HFFc6 (cell line): ENCODE measurements around the gene PNMA6E. TPM values are rescaled to one million over a fixed set of nuclear protein-coding genes. Genes with fewer than 3 reads are reported as not detected.
"Not testable (repeated sequence)": the region's sequence is repeated elsewhere in the genome, so short reads cannot be mapped to it uniquely, and the experiment has no call there.

Source experiments
- DNase-seq: peaks from one replicate; pipeline ENCODE4 v3.0.0-alpha.2; 2018
- H3K27ac Mint-ChIP-seq: 2 replicates; pipeline ENCODE4 v1.8.0; 2020; ENCODE audit warnings: mild to moderate bottlenecking, mixed read lengths
- H3K27me3 Mint-ChIP-seq: 2 replicates; pipeline ENCODE4 v1.8.0; 2021; ENCODE audit warnings: mild to moderate bottlenecking, moderate library complexity, mixed read lengths; ENCODE audit not compliant: insufficient read depth
- H3K36me3 Mint-ChIP-seq: 2 replicates; pipeline ENCODE4 v1.8.0; 2021; ENCODE audit warnings: low read depth, mixed read lengths
- H3K4me1 Mint-ChIP-seq: 2 replicates; pipeline ENCODE4 v1.8.0; 2020; ENCODE audit warnings: low read depth, mixed read lengths
- H3K4me3 Mint-ChIP-seq: 2 replicates; pipeline ENCODE4 v1.8.0; 2020; ENCODE audit warnings: mild to moderate bottlenecking, moderate library complexity, mixed read lengths
- H3K9me3 Mint-ChIP-seq: 2 replicates; pipeline ENCODE4 v1.8.0; 2020; ENCODE audit warnings: mild to moderate bottlenecking, mixed read lengths
- CTCF ChIP-seq: fragments of 200-600 bp; sonication (generic); IDR thresholded peaks from 2 replicates; pipeline ENCODE4 v1.5.0; 2021; ENCODE audit warnings: antibody characterized with exemption, mild to moderate bottlenecking
- total RNA-seq, 6 experiments: library from RNA; stranded (reverse); fragmentation: NEBNext Ultra II Directional; extraction: Animal tissue kit (Norgen Biotek cat#: 25700); gene quantifications; 2 replicates in 1 of 6; 3 replicates in 5 of 6; pipeline ENCODE4 v1.2.3, GENCODE V29; 2021

The PNMA6E gene
- total RNA-seq, 6 experiments from 2014 or later = not detected

- H3K4me1 Mint-ChIP-seq = no peaks in the 10 kb centered on the region
- no peaks in the 10 kb centered on the region for H3K36me3 Mint-ChIP-seq
- no peak overlapping the region for H3K27ac Mint-ChIP-seq
- H3K4me3 Mint-ChIP-seq = no peak overlapping the region
- H3K9me3 Mint-ChIP-seq = no peaks in the 10 kb centered on the region
- peaks cover 6% of the 10 kb centered on the region for H3K27me3 Mint-ChIP-seq
- TF ChIP-seq CTCF = no peak
- no peak for DNase-seq
These were observed 12.3 kb downstream of the PNMA6E start for GRCh38 chrX:153388722-153389459.

GRCh38 chrX:153387987-153388721, 13.0 kb downstream of the PNMA6E start:
- H3K36me3 Mint-ChIP-seq = no peaks in the 10 kb centered on the region

DNA sequence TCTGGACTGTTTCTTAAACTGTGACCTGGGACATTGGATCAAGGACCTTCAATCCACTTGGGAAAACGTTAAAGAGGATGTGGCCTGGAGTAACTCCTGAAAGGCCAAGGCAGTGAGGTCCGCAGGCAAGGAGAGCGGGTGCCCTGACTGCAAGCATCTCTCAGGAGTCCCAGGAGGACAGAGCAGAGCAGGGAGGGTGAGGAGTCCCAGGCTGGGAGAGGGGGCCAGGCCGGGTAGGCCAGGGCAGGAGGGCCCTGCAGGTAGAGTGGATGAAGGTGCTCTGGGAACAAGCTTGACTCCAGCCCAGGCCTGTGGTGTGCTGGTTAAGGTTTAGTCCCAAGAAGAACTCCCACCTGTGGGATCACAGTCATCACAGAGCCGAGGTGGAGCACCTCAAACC, 13.8 kb downstream of the PNMA6E start:
- Mint-ChIP-seq H3K27ac (no peak overlapping the region), H3K4me3 (no peak overlapping the region), H3K36me3 (no peaks in the 10 kb centered on the region), H3K4me1 (no peaks in the 10 kb centered on the region), H3K27me3 (peaks cover 6% of the 10 kb centered on the region; the same call in 1 of the 2 replicates), H3K9me3 (no peaks in the 10 kb centered on the region)
- TF ChIP-seq CTCF = no peak
- DNase-seq = no peak

More at GRCh38 chrX:153387987-153388721, 13.0 kb downstream of the PNMA6E start:
- Mint-ChIP-seq H3K27me3 (peaks cover 6% of the 10 kb centered on the region), H3K27ac (no peak overlapping the region), H3K9me3 (no peaks in the 10 kb centered on the region), H3K4me3 (no peak overlapping the region), H3K4me1 (no peaks in the 10 kb centered on the region)
- DNase-seq = no peak
- no peak for TF ChIP-seq CTCF

DNA sequence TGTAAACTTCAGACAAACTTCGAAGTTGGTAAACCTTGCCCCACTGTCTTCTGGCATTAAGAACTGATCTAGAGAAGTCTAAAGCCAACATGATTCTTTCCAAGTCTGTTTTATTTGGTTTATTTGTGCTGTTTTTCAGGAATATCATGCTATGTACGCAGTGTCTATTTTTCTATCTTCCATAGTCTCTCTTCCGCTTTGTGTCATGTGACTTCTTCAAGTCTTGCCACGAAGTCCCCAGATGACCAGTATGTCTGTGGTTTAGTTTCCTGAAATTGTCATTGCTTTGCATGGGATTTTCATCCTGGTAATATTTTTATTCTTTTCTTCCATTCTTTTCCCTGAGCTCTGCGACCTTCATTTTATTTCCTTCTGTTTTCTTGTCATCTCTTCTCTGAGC, 15.1 kb downstream of the PNMA6E start:
- H3K27me3 Mint-ChIP-seq = peaks cover 7% of the 10 kb centered on the region; the same call in 1 of the 2 replicates
- no peaks in the 10 kb centered on the region for H3K36me3 Mint-ChIP-seq
- no peak for DNase-seq
- no peak for TF ChIP-seq CTCF
- H3K4me1 Mint-ChIP-seq = no peaks in the 10 kb centered on the region
- no peak overlapping the region for H3K27ac Mint-ChIP-seq
- no peaks in the 10 kb centered on the region for H3K9me3 Mint-ChIP-seq
- no peak overlapping the region for H3K4me3 Mint-ChIP-seq

DNA sequence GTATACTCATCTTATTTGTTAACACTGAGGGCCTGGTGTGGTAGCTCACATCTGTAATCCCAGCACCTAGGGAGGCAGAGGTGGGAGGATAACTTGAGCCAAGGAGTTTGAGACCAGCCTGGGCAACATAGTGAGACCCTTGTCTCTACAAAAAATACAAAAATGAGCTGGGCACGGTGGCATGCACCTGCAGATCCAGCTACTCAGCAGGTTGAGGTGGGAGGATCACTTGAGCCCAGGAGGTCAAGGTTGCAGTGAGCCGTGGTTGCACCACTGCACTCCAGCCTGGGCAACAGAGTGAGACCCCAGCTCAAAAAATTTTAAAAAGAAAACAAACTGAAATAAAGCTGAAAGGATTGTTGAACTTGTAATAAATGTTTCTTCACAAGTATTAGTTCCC, 16.2 kb downstream of the PNMA6E start:
- not testable (repeated sequence) for H3K9me3 Mint-ChIP-seq, H3K27ac Mint-ChIP-seq, H3K27me3 Mint-ChIP-seq, H3K4me3 Mint-ChIP-seq, DNase-seq, H3K4me1 Mint-ChIP-seq, H3K36me3 Mint-ChIP-seq

DNA sequence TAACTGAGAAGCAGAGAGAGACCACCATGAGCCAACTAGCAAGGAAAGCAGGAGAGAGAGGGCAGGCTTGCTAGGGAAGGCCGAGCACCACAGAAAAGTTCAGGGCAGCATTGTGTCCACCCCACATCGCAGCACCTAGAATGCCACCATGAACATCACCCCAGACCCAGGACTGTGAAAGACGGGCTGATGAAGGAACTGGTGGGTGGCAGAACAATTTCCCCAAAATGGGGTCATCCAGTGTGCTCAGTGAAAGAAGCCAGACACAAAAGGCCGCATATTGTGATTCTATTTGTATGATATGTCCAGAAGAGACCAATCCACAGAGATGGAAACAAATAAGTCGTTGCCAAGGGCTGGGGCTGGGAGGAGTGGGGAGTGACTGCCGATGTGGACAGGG, 16.8 kb downstream of the PNMA6E start:
- H3K4me3 Mint-ChIP-seq = no peak overlapping the region
- DNase-seq = no peak
- no peak overlapping the region for H3K27ac Mint-ChIP-seq
- no peaks in the 10 kb centered on the region for H3K36me3 Mint-ChIP-seq
- H3K4me1 Mint-ChIP-seq = no peaks in the 10 kb centered on the region
- no peaks in the 10 kb centered on the region for H3K9me3 Mint-ChIP-seq
- peaks cover 8% of the 10 kb centered on the region; the same call in 1 of the 2 replicates for H3K27me3 Mint-ChIP-seq
- TF ChIP-seq CTCF = no peak
